Ovary (tissue), 9 donors: ENCODE measurements around the gene CLNK. TPM values are rescaled to one million over a fixed set of nuclear protein-coding genes. Genes with fewer than 3 reads are reported as not detected.

ENCODE experiments used
- DNase-seq, 5 donors: peaks; one replicate each; pipeline ENCODE4 v3.0.0-alpha.2; 2019 to 2020
- H3K27ac ChIP-seq, 2 donors: fragments of 200-600 bp; one replicate each; pipeline versions ENCODE4 v1.5.1 to v1.8.0; 2019 to 2022
- H3K27me3 ChIP-seq: fragments of 200-600 bp; one replicate; pipeline ENCODE4 v1.8.0; 2022
- H3K36me3 ChIP-seq: fragments of 200-600 bp; sonication (generic); one replicate; pipeline ENCODE4 v1.5.1; 2019
- H3K4me1 ChIP-seq: one replicate; pipeline ENCODE4 v1.8.1; 2013; ENCODE audit warnings: mild to moderate bottlenecking, moderate library complexity; ENCODE audit not compliant: insufficient read depth
- H3K4me3 ChIP-seq: fragments of 200-600 bp; sonication (generic); one replicate; pipeline ENCODE4 v1.5.1; 2017
- H3K9me3 ChIP-seq, 2 donors: fragments of 200-600 bp in 1 of 2; sonication (generic) in 1 of 2; one replicate each; pipeline versions ENCODE4 v1.5.1 to v1.8.1; 2013 to 2019; ENCODE audit warnings: mild to moderate bottlenecking in 1 of 2, moderate library complexity in 1 of 2
- CTCF ChIP-seq, 3 donors: fragments of 450-650 bp in 2 of 3; fragments of 200-600 bp in 1 of 3; IDR thresholded peaks; one replicate each; pipeline versions ENCODE4 v1.5.1 to v1.8.0; 2016 to 2022; ENCODE audit warnings: antibody characterized with exemption in 3 of 3, mild to moderate bottlenecking in 1 of 3
- EP300 ChIP-seq: sonication (generic); formaldehyde crosslinking; IDR thresholded peaks from one replicate; pipeline ENCODE4 v1.6.1; 2017; ENCODE audit warnings: antibody characterized with exemption
- POLR2A ChIP-seq: fragments of 450-650 bp; IDR thresholded peaks from one replicate; pipeline ENCODE4 v1.6.1; 2017; ENCODE audit warnings: antibody characterized with exemption, mild to moderate bottlenecking, moderate library complexity
- WGBS, 3 donors: extraction: QIAGEN DNeasy Blood & Tissue Kit in 1 of 3; methylation state at CpG; one replicate each; pipeline versions ENCODE4 v1.1.5 to v1.1.7; 2013 to 2017; 5-methylcytosine and 5-hydroxymethylcytosine counted together
- intact Hi-C, 4 donors: fragments of 100-400 bp; cut with DNase I; formaldehyde crosslinking; loops; one replicate each; pipeline versions ENCODE4 v1.11.0 to v1.15.1; 2022 to 2023
- polyA plus RNA-seq, 2 donors: library from polyadenylated mRNA; stranded (reverse); fragments of 200-250 nt in 1 of 2; fragments of 350-450 nt in 1 of 2; fragmentation: Illumina TruSeq in 1 of 2; extraction: RNeasy Lipid Tissue Mini Kit (QIAGEN cat#74804) in 1 of 2; gene quantifications; one replicate each; pipeline ENCODE4 v1.2.3, GENCODE V29; 2013 to 2014
- total RNA-seq, 7 donors: library from RNA; depleted of rRNA in 2 of 7; stranded (reverse); fragments of >200 nt in 2 of 7; fragmentation: NEBNext Ultra II Directional in 3 of 7; extraction: Animal tissue kit (Norgen Biotek cat#: 25700) in 3 of 7; gene quantifications; one replicate each; pipeline versions ENCODE4 v1.1.0 to v1.2.4, GENCODE V29; 2016 to 2023
- donor health status: DM: no; HTN: no; CAD: no; lungs with moderate emphysema.
- donor health status: DM: no; HTN: no; CAD: no.
- donor health status: Bipolar disorder and iron deficiency.
- donor health status: DM: yes; HTN: yes; CAD: no.
- donor health status: DM: no; HTN: no; CAD: no.
- donor health status: DM: yes; HTN: yes; CAD: no.

Gene CLNK
- total and polyA plus RNA-seq, 9 donors, result 0.10 to 0.23 (median 0.22) TPM; not detected in 6

DNA sequence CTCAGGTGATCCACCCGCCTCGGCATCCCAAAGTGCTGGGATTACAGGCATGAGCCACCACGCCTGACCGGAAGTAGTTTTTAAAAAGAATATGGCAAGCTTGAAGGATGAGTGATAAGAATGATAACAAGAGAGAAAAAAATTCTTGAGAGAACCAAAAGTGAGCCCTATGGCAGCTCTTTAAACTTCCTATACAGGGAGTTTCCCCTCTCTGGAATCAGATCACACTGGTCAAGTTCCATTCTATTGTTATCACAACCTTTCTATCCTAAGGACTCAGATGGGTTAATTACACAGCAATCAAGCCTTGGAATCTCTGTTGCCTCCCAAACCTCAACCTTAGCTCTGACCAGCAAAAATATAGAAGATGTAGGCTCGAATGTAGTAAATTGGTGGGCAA, 193.6 kb downstream of the CLNK start:
- no peak overlapping the region for H3K27ac ChIP-seq
- no peaks in the 10 kb centered on the region for H3K36me3 ChIP-seq
- intact Hi-C loops, result no loop called here
- no peaks in the 10 kb centered on the region for H3K27me3 ChIP-seq
- no peak overlapping the region for H3K4me3 ChIP-seq
- no peak for DNase-seq
- H3K4me1 ChIP-seq, result no peaks in the 10 kb centered on the region
- TF ChIP-seq EP300 (no peak), POLR2A (no peak), CTCF (IDR thresholded peaks at IDR 0.05) (no peak)
- H3K9me3 ChIP-seq, result no peaks in the 10 kb centered on the region
- WGBS, 3 donors, result 86 to 93% (median 88%) methylated on average over 5 of the region's 5 CpGs

DNA sequence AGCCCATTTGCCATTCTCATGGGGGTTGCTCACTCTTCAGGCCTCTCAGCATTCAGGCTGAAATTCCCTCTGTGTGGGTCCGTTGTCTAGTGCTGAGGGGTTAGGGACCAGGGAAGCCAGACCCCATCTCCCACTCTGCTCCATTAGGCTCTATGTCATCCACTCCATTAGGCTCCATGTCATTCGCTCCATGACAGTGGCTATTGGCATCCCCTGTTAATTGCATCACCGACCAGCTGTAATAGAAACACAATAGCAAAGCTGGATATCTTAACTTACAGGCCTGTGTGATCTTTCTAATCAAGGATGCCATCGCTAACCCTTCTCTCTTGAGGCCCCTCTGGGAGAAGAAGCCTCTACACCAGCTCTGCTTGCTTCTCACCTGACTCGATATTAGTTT, 201.7 kb downstream of the CLNK start:
- Histone ChIP-seq H3K27me3 (no peaks in the 10 kb centered on the region), H3K4me1 (no peaks in the 10 kb centered on the region), H3K9me3 (no peaks in the 10 kb centered on the region), H3K27ac (no peak overlapping the region), H3K36me3 (no peaks in the 10 kb centered on the region), H3K4me3 (no peak overlapping the region)
- no peak for TF ChIP-seq EP300
- intact Hi-C loops, result no loop called here
- 74 to 75% (median 75%) methylated on average over 5 of the region's 5 CpGs for WGBS, 3 donors
- no peak for DNase-seq

- no peak overlapping the region for H3K27ac ChIP-seq
- no peaks in the 10 kb centered on the region for H3K9me3 ChIP-seq
- H3K27me3 ChIP-seq, result no peaks in the 10 kb centered on the region
- 73 to 92% (median 89%) methylated on average over 5 of the region's 5 CpGs for WGBS, 3 donors
- H3K4me3 ChIP-seq, result no peak overlapping the region
- no peak for DNase-seq
- H3K4me1 ChIP-seq, result no peaks in the 10 kb centered on the region
- no peaks in the 10 kb centered on the region for H3K36me3 ChIP-seq
- intact Hi-C loops, result no loop called here
- TF ChIP-seq CTCF (IDR thresholded peaks at IDR 0.05) (no peak), EP300 (no peak), POLR2A (no peak)
These were observed 204.0 kb downstream of the CLNK start for GRCh38 chr4:10480616-10481015.

GRCh38 chr4:10478621-10479020, 205.9 kb downstream of the CLNK start:
- intact Hi-C loops, result no loop called here
- TF ChIP-seq CTCF (IDR thresholded peaks at IDR 0.05) (no peak), EP300 (no peak), POLR2A (no peak)
- no peak for DNase-seq

DNA sequence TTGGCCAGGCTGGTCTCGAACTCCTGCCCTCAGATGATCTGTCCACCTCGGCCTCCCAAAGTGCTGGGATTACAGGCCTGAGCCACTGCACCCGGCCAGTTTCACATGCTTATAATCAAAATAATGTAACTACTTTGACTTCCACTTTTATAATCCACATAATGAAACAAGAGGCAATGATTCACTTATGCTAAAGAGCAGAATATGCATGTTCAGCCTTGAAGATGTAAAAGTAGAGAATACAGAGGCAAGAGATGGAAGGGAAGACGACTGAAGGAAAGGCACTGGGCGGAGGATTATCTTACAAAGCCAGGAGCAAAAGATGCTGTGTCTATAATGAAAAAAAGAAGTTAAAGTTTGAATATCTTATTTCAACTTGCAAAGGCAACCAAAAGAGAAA, 214.1 kb downstream of the CLNK start:
- DNase-seq, result no peak
- no peaks in the 10 kb centered on the region for H3K9me3 ChIP-seq
- H3K36me3 ChIP-seq, result no peaks in the 10 kb centered on the region
- WGBS, 3 donors, result 83 to 92% (median 85%) methylated on average over 5 of the region's 5 CpGs
- no peaks in the 10 kb centered on the region for H3K27me3 ChIP-seq
- no peak overlapping the region for H3K4me3 ChIP-seq
- no peak overlapping the region for H3K27ac ChIP-seq
- intact Hi-C loops, result no loop called here
- H3K4me1 ChIP-seq, result no peaks in the 10 kb centered on the region
- TF ChIP-seq CTCF (IDR thresholded peaks at IDR 0.05) (no peak), EP300 (no peak), POLR2A (no peak)

More at GRCh38 chr4:10478621-10479020, 205.9 kb downstream of the CLNK start:
- H3K27me3 ChIP-seq, result no peaks in the 10 kb centered on the region
- H3K4me1 ChIP-seq, result no peaks in the 10 kb centered on the region
- no peaks in the 10 kb centered on the region for H3K9me3 ChIP-seq
- H3K4me3 ChIP-seq, result no peak overlapping the region
- no peak overlapping the region for H3K27ac ChIP-seq
- H3K36me3 ChIP-seq, result no peaks in the 10 kb centered on the region
